HEK293 (cell line): ENCODE data around the gene EIF1AY.

ENCODE experiments used
- BCL11B ChIP-seq: fragments of 450-650 bp; formaldehyde crosslinking; IDR thresholded peaks from 2 replicates; pipeline ENCODE4 v1.5.1; 2016; ENCODE audit warnings: low read depth, missing biosample characterization, missing genetic modification characterization
- ZNF138 ChIP-seq: fragments of 450-650 bp; formaldehyde crosslinking; IDR thresholded peaks from 2 replicates; pipeline ENCODE4 v1.5.1; 2016; ENCODE audit warnings: missing biosample characterization, missing genetic modification characterization, borderline replicate concordance
- ZNF174 ChIP-seq: fragments of 450-650 bp; formaldehyde crosslinking; IDR thresholded peaks from 2 replicates; pipeline ENCODE4 v1.5.0; 2017; ENCODE audit warnings: missing biosample characterization, mild to moderate bottlenecking, missing genetic modification characterization
- ZNF394 ChIP-seq: fragments of 450-650 bp; formaldehyde crosslinking; IDR thresholded peaks from 2 replicates; pipeline ENCODE4 v1.5.1; 2016; ENCODE audit warnings: missing biosample characterization, missing genetic modification characterization, mild to moderate bottlenecking, moderate library complexity, borderline replicate concordance
- TF ChIP-seq, protein P1 (sequence below): fragments of 450-650 bp; formaldehyde crosslinking; IDR thresholded peaks from 2 replicates; pipeline ENCODE4 v1.5.1; 2016; ENCODE audit warnings: missing biosample characterization, missing genetic modification characterization
- TF ChIP-seq, protein P2 (sequence below): fragments of 450-650 bp; formaldehyde crosslinking; IDR thresholded peaks from 2 replicates; pipeline ENCODE4 v1.5.1; 2016; ENCODE audit warnings: missing biosample characterization, missing genetic modification characterization
- TF ChIP-seq, protein P3 (sequence below): fragments of 450-650 bp; formaldehyde crosslinking; IDR thresholded peaks from 2 replicates; pipeline ENCODE4 v1.5.1; 2016; ENCODE audit warnings: missing biosample characterization, missing genetic modification characterization

DNA sequence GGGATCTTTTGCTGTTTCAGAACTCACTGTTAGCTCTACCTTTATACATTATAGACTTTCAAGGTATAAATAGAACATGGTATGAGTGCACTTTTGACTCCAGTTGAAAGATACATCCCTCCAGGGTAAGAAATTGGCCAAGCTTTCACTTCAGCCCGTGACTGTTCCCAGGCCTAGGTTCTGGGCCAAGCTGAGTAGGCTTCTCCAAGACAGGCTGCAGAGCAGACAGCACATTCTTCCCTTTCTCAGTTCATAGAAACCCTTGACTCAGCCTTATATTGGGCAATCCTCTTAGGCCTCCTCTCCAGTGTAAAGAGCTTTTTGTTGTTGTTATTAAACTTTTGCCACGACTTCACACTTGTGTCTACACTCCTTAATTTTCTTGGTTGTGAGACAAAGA lies 29.5 kb upstream of the EIF1AY start:
- TF ChIP-seq ZNF394 (tag by site-specific recombination) (no peak), ZNF138 (tag by site-specific recombination) (no peak), BCL11B (tag by site-specific recombination) (no peak), ZNF174 (tag by site-specific recombination) (no peak)
- TF ChIP-seq, protein P1, sequence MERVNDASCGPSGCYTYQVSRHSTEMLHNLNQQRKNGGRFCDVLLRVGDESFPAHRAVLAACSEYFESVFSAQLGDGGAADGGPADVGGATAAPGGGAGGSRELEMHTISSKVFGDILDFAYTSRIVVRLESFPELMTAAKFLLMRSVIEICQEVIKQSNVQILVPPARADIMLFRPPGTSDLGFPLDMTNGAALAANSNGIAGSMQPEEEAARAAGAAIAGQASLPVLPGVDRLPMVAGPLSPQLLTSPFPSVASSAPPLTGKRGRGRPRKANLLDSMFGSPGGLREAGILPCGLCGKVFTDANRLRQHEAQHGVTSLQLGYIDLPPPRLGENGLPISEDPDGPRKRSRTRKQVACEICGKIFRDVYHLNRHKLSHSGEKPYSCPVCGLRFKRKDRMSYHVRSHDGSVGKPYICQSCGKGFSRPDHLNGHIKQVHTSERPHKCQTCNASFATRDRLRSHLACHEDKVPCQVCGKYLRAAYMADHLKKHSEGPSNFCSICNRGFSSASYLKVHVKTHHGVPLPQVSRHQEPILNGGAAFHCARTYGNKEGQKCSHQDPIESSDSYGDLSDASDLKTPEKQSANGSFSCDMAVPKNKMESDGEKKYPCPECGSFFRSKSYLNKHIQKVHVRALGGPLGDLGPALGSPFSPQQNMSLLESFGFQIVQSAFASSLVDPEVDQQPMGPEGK (tag by site-specific recombination) = no peak
- TF ChIP-seq, protein P2, sequence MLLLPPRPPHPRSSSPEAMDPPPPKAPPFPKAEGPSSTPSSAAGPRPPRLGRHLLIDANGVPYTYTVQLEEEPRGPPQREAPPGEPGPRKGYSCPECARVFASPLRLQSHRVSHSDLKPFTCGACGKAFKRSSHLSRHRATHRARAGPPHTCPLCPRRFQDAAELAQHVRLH (tag by site-specific recombination) = no peak
- TF ChIP-seq, protein P3, sequence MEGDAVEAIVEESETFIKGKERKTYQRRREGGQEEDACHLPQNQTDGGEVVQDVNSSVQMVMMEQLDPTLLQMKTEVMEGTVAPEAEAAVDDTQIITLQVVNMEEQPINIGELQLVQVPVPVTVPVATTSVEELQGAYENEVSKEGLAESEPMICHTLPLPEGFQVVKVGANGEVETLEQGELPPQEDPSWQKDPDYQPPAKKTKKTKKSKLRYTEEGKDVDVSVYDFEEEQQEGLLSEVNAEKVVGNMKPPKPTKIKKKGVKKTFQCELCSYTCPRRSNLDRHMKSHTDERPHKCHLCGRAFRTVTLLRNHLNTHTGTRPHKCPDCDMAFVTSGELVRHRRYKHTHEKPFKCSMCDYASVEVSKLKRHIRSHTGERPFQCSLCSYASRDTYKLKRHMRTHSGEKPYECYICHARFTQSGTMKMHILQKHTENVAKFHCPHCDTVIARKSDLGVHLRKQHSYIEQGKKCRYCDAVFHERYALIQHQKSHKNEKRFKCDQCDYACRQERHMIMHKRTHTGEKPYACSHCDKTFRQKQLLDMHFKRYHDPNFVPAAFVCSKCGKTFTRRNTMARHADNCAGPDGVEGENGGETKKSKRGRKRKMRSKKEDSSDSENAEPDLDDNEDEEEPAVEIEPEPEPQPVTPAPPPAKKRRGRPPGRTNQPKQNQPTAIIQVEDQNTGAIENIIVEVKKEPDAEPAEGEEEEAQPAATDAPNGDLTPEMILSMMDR (tag by site-specific recombination) = no peak
